Activated naive CD8-positive, alpha-beta T cell treated with anti-CD3 and anti-CD28 coated beads for 36 hours (primary cell): Measurements from ENCODE around the gene HM13. TPM values are rescaled to one million over a fixed set of nuclear protein-coding genes. Genes with fewer than 3 reads are reported as not detected.
"Not testable (repeated sequence)": the region's sequence is repeated elsewhere in the genome, so short reads cannot be mapped to it uniquely, and the experiment has no call there.

ENCODE experiments used
- DNase-seq: peaks from one replicate; pipeline ENCODE4 v3.0.0; 2021
- H3K27ac Mint-ChIP-seq: one replicate; pipeline ENCODE4 v1.8.0; 2022; ENCODE audit warnings: mild to moderate bottlenecking, moderate library complexity, mixed read lengths
- H3K27me3 Mint-ChIP-seq: one replicate; pipeline ENCODE4 v1.8.0; 2022; ENCODE audit warnings: mild to moderate bottlenecking, mixed read lengths
- H3K36me3 Mint-ChIP-seq: one replicate; pipeline ENCODE4 v1.8.0; 2021; ENCODE audit warnings: mild to moderate bottlenecking, mixed read lengths
- H3K4me1 Mint-ChIP-seq: one replicate; pipeline ENCODE4 v1.8.0; 2021; ENCODE audit warnings: mixed read lengths
- H3K4me3 Mint-ChIP-seq: one replicate; pipeline ENCODE4 v1.8.0; 2022; ENCODE audit warnings: mild to moderate bottlenecking, moderate library complexity, mixed read lengths
- H3K9me3 Mint-ChIP-seq: one replicate; pipeline ENCODE4 v1.8.0; 2022; ENCODE audit warnings: mixed read lengths
- total RNA-seq, 2 experiments: library from RNA; stranded (reverse); gene quantifications; one replicate each; pipeline ENCODE4 v1.2.3, GENCODE V29; 2021

The HM13 gene
- total RNA-seq = 100 to 1,000 TPM; 137 to 142 TPM

- H3K27me3 Mint-ChIP-seq = no peaks in the 10 kb centered on the region
- no peaks in the 10 kb centered on the region for H3K9me3 Mint-ChIP-seq
- peak; percentile 86 for DNase-seq
- H3K36me3 Mint-ChIP-seq = peaks cover 5% of the 10 kb centered on the region
- H3K4me1 Mint-ChIP-seq = peaks cover 9% of the 10 kb centered on the region
- H3K27ac Mint-ChIP-seq = peak within 1 kb of the TSS; percentile 7
- peak within 1 kb of the TSS; percentile 59 for H3K4me3 Mint-ChIP-seq
Measured at GRCh38 chr20:31514154-31515071, at the start of gene HM13. TSS of gene HM13 (plus strand) at chr20:31514442. CDS start at chr20:31514552, 110 bp downstream.

GRCh38 chr20:31470946-31471345 is 43.3 kb upstream of the HM13 start:
- not testable (repeated sequence) for H3K9me3 Mint-ChIP-seq, DNase-seq, H3K36me3 Mint-ChIP-seq, H3K4me3 Mint-ChIP-seq, H3K27ac Mint-ChIP-seq
- H3K27me3 Mint-ChIP-seq = peaks cover 23% of the 10 kb centered on the region
- peaks cover 12% of the 10 kb centered on the region for H3K4me1 Mint-ChIP-seq

GRCh38 chr20:31472395-31473330 is 41.6 kb upstream of the HM13 start:
- no peak for DNase-seq
- H3K4me1 Mint-ChIP-seq = peaks cover 14% of the 10 kb centered on the region
- H3K27ac Mint-ChIP-seq = no peak overlapping the region
- H3K9me3 Mint-ChIP-seq = peaks cover 2% of the 10 kb centered on the region
- H3K36me3 Mint-ChIP-seq = peaks cover 1% of the 10 kb centered on the region
- peaks cover 40% of the 10 kb centered on the region for H3K27me3 Mint-ChIP-seq
- no peak overlapping the region for H3K4me3 Mint-ChIP-seq

- peaks cover 2% of the 10 kb centered on the region for H3K9me3 Mint-ChIP-seq
- peaks cover 14% of the 10 kb centered on the region for H3K4me1 Mint-ChIP-seq
- peaks cover 1% of the 10 kb centered on the region for H3K36me3 Mint-ChIP-seq
- no peak overlapping the region for H3K4me3 Mint-ChIP-seq
- no peak for DNase-seq
- H3K27ac Mint-ChIP-seq = no peak overlapping the region
- peaks cover 42% of the 10 kb centered on the region for H3K27me3 Mint-ChIP-seq
Measured at GRCh38 chr20:31473331-31474096, 40.7 kb upstream of the HM13 start.

DNA sequence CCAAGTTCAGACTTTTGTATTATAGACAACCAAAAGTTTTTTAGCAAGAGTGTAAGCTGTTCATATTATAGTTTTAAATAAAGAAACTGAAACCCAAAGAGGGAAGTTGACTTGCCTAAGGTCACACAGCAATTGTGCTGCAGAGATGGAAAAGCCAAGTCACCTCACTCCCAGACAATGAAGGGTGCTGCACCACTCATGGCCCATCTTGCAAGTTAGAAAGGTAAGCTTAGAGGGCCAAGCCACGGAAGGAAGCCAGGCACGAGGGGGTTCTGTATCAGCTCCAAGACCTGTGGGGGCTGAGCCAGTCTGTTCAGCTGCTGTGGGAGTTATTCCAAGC is 40.2 kb upstream of the HM13 start:
- Mint-ChIP-seq H3K4me1 (peaks cover 14% of the 10 kb centered on the region), H3K9me3 (peaks cover 2% of the 10 kb centered on the region), H3K4me3 (no peak overlapping the region), H3K27ac (no peak overlapping the region), H3K27me3 (peaks cover 42% of the 10 kb centered on the region), H3K36me3 (peaks cover 1% of the 10 kb centered on the region)
- DNase-seq = no peak

DNA sequence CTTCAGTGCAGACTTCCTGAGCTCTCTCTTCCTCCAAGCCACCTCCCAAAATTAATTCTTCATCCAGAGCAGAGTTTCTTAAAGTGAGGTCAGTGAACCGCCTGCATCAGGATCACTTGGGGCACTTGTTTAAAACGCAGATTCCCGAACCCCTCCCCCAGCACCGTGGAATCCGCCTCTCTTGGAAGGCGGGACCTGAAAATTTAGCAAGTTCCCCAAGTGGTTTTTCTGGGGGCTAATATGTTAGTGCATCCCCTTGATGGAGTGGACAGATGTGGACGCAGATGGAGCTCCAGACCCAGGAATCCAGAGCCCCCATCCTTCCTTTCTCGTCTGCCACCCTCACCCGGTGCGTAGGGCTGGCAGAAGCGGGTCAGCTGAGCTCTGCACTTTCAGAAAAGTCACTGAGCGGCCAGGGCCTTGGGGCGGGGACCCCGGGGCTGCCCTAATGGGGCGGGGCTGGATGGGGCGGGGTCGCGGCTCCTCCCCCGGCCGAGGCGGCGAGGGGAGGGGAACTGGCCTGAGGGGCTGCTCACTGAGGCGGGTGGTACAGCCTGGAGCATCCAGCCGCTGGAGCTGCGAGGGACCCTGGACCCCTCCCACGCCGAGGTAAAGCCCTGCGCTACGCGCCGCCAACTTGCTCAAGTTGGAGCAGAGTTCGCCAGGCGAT is 39.3 kb upstream of the HM13 start, which contains the start of the genes DEFB124 and REM1:
Gene DEFB124 (minus strand): TSS at position 370 of the 670 bp plus-strand sequence. CDS start 2,114 bp downstream, outside the sequence.
Gene REM1 (plus strand): TSS at position 531 of the 670 bp plus-strand sequence. CDS start 1,158 bp downstream, outside the sequence.
- no peak within 1 kb of the TSS for H3K27ac Mint-ChIP-seq
- peaks cover 2% of the 10 kb centered on the region for H3K9me3 Mint-ChIP-seq
- peaks cover 1% of the 10 kb centered on the region for H3K36me3 Mint-ChIP-seq
- peaks cover 48% of the 10 kb centered on the region for H3K27me3 Mint-ChIP-seq
- peaks cover 14% of the 10 kb centered on the region for H3K4me1 Mint-ChIP-seq
- H3K4me3 Mint-ChIP-seq = no peak within 1 kb of the TSS
- DNase-seq = no peak

GRCh38 chr20:31475472-31476293 is 38.6 kb upstream of the HM13 start:
- Mint-ChIP-seq H3K27me3 (peaks cover 48% of the 10 kb centered on the region), H3K4me1 (peaks cover 14% of the 10 kb centered on the region), H3K9me3 (peaks cover 2% of the 10 kb centered on the region), H3K4me3 (no peak overlapping the region), H3K27ac (no peak overlapping the region), H3K36me3 (peaks cover 1% of the 10 kb centered on the region)
- DNase-seq = no peak

GRCh38 chr20:31476294-31476585 is 38.0 kb upstream of the HM13 start:
- no peak overlapping the region for H3K4me3 Mint-ChIP-seq
- DNase-seq = no peak
- H3K27ac Mint-ChIP-seq = no peak overlapping the region
- H3K9me3 Mint-ChIP-seq = peaks cover 2% of the 10 kb centered on the region
- peaks cover 14% of the 10 kb centered on the region for H3K4me1 Mint-ChIP-seq
- peaks cover 50% of the 10 kb centered on the region for H3K27me3 Mint-ChIP-seq
- peaks cover 1% of the 10 kb centered on the region for H3K36me3 Mint-ChIP-seq

- Mint-ChIP-seq H3K4me3 (no peak overlapping the region), H3K27me3 (peaks cover 52% of the 10 kb centered on the region), H3K27ac (no peak overlapping the region), H3K4me1 (peaks cover 14% of the 10 kb centered on the region), H3K36me3 (peaks cover 1% of the 10 kb centered on the region), H3K9me3 (peaks cover 2% of the 10 kb centered on the region)
- no peak for DNase-seq
Measured at GRCh38 chr20:31476643-31477215, 37.5 kb upstream of the HM13 start.

DNA sequence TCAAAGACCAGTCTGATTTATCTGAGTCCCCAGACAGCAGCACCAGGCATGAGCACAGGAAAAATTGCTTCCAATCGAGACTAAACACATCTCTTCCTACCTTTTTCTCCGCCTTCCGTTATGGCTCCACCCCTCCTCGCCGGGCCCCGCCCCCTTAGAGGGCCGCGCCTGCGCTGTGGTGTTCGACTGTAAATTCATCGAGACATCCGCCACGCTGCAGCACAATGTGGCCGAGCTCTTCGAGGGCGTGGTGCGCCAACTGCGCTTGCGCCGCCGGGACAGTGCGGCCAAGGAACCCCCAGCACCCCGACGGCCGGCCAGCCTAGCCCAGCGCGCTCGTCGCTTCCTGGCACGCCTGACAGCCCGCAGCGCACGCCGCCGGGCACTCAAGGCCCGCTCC is 30.2 kb upstream of the HM13 start:
- peaks cover 50% of the 10 kb centered on the region for H3K27me3 Mint-ChIP-seq
- no peak overlapping the region for H3K27ac Mint-ChIP-seq
- no peak overlapping the region for H3K4me3 Mint-ChIP-seq
- no peaks in the 10 kb centered on the region for H3K9me3 Mint-ChIP-seq
- peaks cover 3% of the 10 kb centered on the region for H3K36me3 Mint-ChIP-seq
- H3K4me1 Mint-ChIP-seq = peaks cover 12% of the 10 kb centered on the region
- DNase-seq = peak; percentile 30

DNA sequence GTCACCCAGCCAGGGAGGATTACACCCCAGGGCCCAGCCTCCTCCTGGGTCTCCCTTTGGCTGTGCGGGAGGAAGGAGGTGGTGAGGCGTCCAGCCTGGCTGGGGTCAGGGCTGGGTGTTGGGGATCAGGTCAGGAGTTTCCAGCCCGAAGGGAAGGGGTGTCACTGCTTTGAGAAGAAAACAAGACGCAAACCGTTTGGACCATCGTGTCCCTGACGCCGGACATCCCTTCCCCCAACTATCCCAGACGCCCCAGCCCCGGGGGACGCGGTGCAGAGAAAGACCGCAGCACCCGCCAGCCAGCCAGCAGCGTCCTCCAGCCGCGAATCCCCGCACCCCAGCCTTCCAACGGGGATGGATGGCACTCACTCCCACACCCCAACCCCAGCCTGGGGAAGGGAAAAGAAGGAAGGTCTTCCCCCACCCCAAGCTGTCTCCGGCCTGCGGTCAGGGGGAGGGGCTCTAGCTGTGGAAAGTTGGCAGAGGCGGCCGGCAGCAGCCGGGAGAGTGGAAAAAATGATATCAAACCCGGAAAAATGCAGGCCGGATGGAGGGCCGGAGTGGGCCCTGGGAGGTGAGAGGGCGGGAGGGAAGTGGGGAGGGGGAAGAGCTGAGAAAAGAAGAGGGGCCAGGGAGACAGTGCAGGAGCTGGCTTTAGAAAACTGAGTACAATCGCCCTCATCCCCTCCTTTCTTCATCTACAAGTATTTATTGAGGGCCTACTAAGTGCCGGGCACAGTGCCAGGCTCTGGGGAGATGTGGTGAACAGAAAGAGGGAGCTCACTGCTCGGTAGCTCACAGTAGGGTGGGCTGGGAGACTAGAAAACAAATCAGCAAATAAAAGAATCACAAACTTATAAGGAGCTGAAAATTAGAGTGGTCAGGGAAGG is 28.5 kb upstream of the HM13 start:
- Mint-ChIP-seq H3K27me3 (peaks cover 43% of the 10 kb centered on the region), H3K27ac (no peak overlapping the region), H3K4me1 (peaks cover 12% of the 10 kb centered on the region), H3K4me3 (peak overlapping the region; percentile 3), H3K36me3 (peaks cover 3% of the 10 kb centered on the region), H3K9me3 (no peaks in the 10 kb centered on the region)
- peak; percentile 45 for DNase-seq

DNA sequence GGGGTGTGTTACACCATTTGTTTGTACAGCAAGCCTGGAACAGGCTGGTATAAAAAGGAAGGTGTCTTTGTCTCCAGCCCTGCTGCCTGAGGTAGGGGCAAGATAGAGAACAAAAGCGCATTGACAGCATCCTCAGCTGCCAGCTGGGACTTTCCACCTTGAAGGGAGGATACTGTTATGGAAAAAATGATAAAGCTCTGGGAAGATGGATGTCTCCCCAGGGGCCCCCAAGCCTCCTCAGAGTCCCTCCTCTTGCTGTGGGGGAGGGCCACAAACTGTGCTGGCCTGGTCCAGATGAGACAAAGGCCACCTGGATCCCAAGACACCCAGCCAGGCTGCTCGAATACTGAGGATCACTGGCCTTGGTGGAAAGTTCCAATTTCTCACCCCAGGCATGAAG is 26.1 kb upstream of the HM13 start:
- no peak overlapping the region for H3K4me3 Mint-ChIP-seq
- H3K36me3 Mint-ChIP-seq = peaks cover 3% of the 10 kb centered on the region
- DNase-seq = no peak
- H3K27ac Mint-ChIP-seq = no peak overlapping the region
- peaks cover 34% of the 10 kb centered on the region for H3K27me3 Mint-ChIP-seq
- H3K4me1 Mint-ChIP-seq = peaks cover 12% of the 10 kb centered on the region
- H3K9me3 Mint-ChIP-seq = no peaks in the 10 kb centered on the region
